HEK293T (cell line): ENCODE data around the gene MNAT1.

ENCODE experiments used
- CTCF ChIA-PET: fragments of 350-600 bp; formaldehyde crosslinking; extraction: SDS; loops from one replicate; lab custom pipeline; 2021; ENCODE audit warnings: antibody characterized with exemption, inconsistent platforms; lab: Yijun Ruan, JAX
- POLR2A ChIA-PET: fragments of 350-600 bp; formaldehyde crosslinking; extraction: SDS; loops from one replicate; lab custom pipeline; 2020; ENCODE audit warnings: antibody characterized with exemption, inconsistent platforms; lab: Yijun Ruan, JAX
- DNase-seq: peaks from one replicate; pipeline ENCODE4 v3.0.0; 2012; ENCODE audit warnings: mixed read lengths; ENCODE audit errors: extremely low spot score
- ARNT ChIP-seq: fragments of 450-650 bp; IDR thresholded peaks from 2 replicates; pipeline ENCODE4 v1.6.1; 2017; ENCODE audit warnings: mild to moderate bottlenecking
- BHLHE40 ChIP-seq: fragments of 450-650 bp; IDR thresholded peaks from 2 replicates; pipeline ENCODE4 v1.6.1; 2016; ENCODE audit warnings: mild to moderate bottlenecking, moderate library complexity, borderline replicate concordance
- CTBP1 ChIP-seq: fragments of 450-650 bp; IDR thresholded peaks from 2 replicates; pipeline ENCODE4 v1.6.1; 2016; ENCODE audit warnings: borderline replicate concordance
- ELF4 ChIP-seq: fragments of 450-650 bp; IDR thresholded peaks from 2 replicates; pipeline ENCODE4 v1.6.1; 2017; ENCODE audit warnings: antibody characterized with exemption
- FOXA1 ChIP-seq: fragments of 450-650 bp; IDR thresholded peaks from 2 replicates; pipeline ENCODE4 v1.6.1; 2016; ENCODE audit warnings: mild to moderate bottlenecking
- FOXK2 ChIP-seq: fragments of 450-650 bp; IDR thresholded peaks from 2 replicates; pipeline ENCODE4 v1.6.1; 2016; ENCODE audit warnings: mild to moderate bottlenecking
- FOXM1 ChIP-seq: fragments of 450-650 bp; IDR thresholded peaks from 2 replicates; pipeline ENCODE4 v1.6.1; 2017; ENCODE audit warnings: mild to moderate bottlenecking, borderline replicate concordance
- HDGF ChIP-seq: fragments of 450-650 bp; IDR thresholded peaks from 2 replicates; pipeline ENCODE4 v1.6.1; 2017; ENCODE audit warnings: antibody characterized with exemption, borderline replicate concordance
- L3MBTL2 ChIP-seq: fragments of 450-650 bp; conservative IDR thresholded peaks from 2 replicates; pipeline ENCODE4 v1.6.1; 2016; ENCODE audit warnings: mild to moderate bottlenecking
- LEF1 ChIP-seq: fragments of 450-650 bp; IDR thresholded peaks from 2 replicates; pipeline ENCODE4 v1.6.1; 2017; ENCODE audit warnings: mild to moderate bottlenecking, borderline replicate concordance
- NFRKB ChIP-seq: fragments of 450-650 bp; IDR thresholded peaks from 2 replicates; pipeline ENCODE4 v1.6.1; 2016; ENCODE audit warnings: mild to moderate bottlenecking, moderate library complexity
- SP1 ChIP-seq: fragments of 450-650 bp; IDR thresholded peaks from 2 replicates; pipeline ENCODE4 v1.6.1; 2017
- SUZ12 ChIP-seq: fragments of 450-650 bp; IDR thresholded peaks from 2 replicates; pipeline ENCODE4 v1.6.1; 2016; ENCODE audit warnings: mild to moderate bottlenecking
- TARDBP ChIP-seq: fragments of 450-650 bp; IDR thresholded peaks from 2 replicates; pipeline ENCODE4 v1.6.1; 2016
- ZNF384 ChIP-seq: fragments of 450-650 bp; IDR thresholded peaks from 2 replicates; pipeline ENCODE4 v1.6.1; 2016
- TF ChIP-seq, protein P1 (sequence below): fragments of 450-650 bp; IDR thresholded peaks from 2 replicates; pipeline ENCODE4 v1.6.1; 2016

The MNAT1 gene

DNA sequence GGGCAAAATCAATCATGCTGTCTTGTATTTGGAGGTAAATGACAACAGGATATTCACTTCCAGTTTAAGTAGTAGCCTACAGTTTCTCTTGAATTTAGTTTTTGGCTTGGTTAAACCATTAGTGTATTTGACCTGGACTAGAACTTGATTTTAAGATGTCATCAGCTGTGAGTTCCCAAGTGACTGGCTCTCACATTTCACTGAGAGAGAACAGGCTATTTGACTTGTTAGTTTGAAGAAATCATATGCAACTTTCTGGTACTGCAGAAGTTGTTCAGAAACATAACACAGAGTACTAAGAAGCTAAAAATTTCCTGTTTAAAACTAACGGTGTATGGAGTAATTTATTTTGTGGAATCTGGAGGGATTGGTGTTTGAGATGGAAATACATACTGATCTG, 22.3 kb downstream of the MNAT1 start:
- ChIA-PET CTCF (no interaction called here), POLR2A (no interaction called here)
- DNase-seq: no peak
- TF ChIP-seq ZNF384: no peak
- no peak for TF ChIP-seq FOXM1
- TF ChIP-seq FOXA1: no peak
- TF ChIP-seq LEF1: no peak
- no peak for TF ChIP-seq ARNT
- no peak for TF ChIP-seq SP1
- no peak for TF ChIP-seq HDGF
- no peak for TF ChIP-seq FOXK2
- no peak for TF ChIP-seq TARDBP
- TF ChIP-seq SUZ12: no peak
- TF ChIP-seq, protein P1, sequence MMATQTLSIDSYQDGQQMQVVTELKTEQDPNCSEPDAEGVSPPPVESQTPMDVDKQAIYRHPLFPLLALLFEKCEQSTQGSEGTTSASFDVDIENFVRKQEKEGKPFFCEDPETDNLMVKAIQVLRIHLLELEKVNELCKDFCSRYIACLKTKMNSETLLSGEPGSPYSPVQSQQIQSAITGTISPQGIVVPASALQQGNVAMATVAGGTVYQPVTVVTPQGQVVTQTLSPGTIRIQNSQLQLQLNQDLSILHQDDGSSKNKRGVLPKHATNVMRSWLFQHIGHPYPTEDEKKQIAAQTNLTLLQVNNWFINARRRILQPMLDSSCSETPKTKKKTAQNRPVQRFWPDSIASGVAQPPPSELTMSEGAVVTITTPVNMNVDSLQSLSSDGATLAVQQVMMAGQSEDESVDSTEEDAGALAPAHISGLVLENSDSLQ: no peak
- no peak for TF ChIP-seq BHLHE40
- no peak for TF ChIP-seq L3MBTL2
- no peak for TF ChIP-seq NFRKB
- no peak for TF ChIP-seq ELF4
- no peak for TF ChIP-seq CTBP1

DNA sequence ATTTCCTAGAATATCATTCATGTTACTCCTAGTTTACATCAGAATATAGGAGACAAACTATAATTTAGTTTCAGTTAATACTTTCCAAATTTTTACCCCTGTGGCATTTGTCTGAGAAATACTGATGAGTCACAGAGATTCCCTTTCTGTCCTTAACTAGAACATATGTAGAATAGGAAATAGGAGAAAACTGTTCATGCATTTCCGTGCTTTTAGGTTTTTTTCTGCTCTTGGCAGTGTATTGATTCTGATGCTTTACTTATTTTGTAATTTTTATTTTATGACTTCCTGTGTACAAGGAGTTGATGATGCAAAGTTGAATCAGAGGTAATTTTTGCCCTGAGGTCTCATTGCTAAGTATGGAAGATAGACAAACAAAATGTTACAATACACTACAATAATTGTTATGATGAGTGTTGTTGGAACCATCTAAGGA, 23.0 kb downstream of the MNAT1 start:
- TF ChIP-seq ARNT: no peak
- TF ChIP-seq BHLHE40: no peak
- no peak for TF ChIP-seq SUZ12
- TF ChIP-seq FOXM1: no peak
- TF ChIP-seq NFRKB: no peak
- TF ChIP-seq ZNF384: no peak
- no peak for TF ChIP-seq FOXA1
- TF ChIP-seq LEF1: no peak
- TF ChIP-seq TARDBP: no peak
- no peak for TF ChIP-seq CTBP1
- TF ChIP-seq FOXK2: no peak
- TF ChIP-seq HDGF: no peak
- TF ChIP-seq SP1: no peak
- no peak for TF ChIP-seq L3MBTL2
- TF ChIP-seq, protein P1: no peak
- DNase-seq: no peak
- CTCF ChIA-PET: no interaction called here
- POLR2A ChIA-PET: no interaction called here

DNA sequence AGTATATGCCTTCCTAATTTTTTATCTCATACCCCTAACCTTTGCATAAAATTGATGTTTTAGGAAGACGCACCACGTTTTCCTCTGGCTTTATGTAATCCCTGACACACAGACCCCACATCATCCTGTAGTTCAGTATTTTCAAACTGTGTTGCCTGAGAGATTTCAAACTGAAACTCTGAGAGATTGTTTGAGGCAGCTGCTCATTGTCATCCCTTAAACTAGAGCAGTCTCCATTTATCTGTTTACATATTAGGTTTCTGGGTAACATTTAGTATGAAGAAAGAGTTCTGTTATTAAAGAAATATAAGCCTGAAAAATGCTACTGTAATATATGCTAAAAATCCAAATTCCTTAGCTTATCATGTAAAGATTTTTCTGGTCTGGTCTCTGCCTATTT, 24.3 kb downstream of the MNAT1 start:
- ChIA-PET CTCF (no interaction called here), POLR2A (no interaction called here)

DNA sequence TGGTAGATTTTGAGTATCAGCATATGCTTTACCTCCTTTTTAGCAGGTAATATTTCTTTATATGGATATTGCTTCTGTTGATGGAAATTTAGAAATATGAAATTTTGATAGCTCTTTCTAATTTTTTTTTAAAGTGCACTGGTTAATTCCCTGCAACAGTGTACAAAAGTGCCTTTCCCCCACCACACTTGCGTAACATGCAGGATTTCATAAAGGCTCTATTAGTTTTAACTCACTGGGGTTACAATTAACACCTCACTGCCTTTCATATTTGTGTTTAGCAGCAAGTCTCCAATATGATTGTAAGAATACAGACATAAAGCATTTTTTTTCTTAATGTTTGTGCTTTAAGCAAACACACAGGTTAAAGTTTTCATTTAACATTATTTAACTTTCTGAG, 25.6 kb downstream of the MNAT1 start:
- CTCF ChIA-PET: no interaction called here
- TF ChIP-seq SP1 (no peak), FOXA1 (no peak), FOXM1 (no peak), CTBP1 (no peak), FOXK2 (no peak), TARDBP (no peak), ELF4 (no peak), L3MBTL2 (no peak), LEF1 (no peak), BHLHE40 (no peak), HDGF (no peak), ZNF384 (no peak), SUZ12 (no peak), ARNT (no peak), NFRKB (no peak)
- TF ChIP-seq, protein P1: no peak
- DNase-seq: no peak
- POLR2A ChIA-PET: interaction anchor here (0.6 kb wide), 1 partner anchor 1002 kb away, joined by 3 read pairs; the partner anchor contains the start of gene SNAPC1

More for the DNA sequence above, 24.3 kb downstream of the MNAT1 start:
- DNase-seq: no peak
- TF ChIP-seq CTBP1: no peak
- no peak for TF ChIP-seq HDGF
- TF ChIP-seq LEF1: no peak
- no peak for TF ChIP-seq SP1
- TF ChIP-seq TARDBP: no peak
- TF ChIP-seq, protein P1: no peak
- no peak for TF ChIP-seq ZNF384
- no peak for TF ChIP-seq FOXM1
- TF ChIP-seq ELF4: no peak

DNA sequence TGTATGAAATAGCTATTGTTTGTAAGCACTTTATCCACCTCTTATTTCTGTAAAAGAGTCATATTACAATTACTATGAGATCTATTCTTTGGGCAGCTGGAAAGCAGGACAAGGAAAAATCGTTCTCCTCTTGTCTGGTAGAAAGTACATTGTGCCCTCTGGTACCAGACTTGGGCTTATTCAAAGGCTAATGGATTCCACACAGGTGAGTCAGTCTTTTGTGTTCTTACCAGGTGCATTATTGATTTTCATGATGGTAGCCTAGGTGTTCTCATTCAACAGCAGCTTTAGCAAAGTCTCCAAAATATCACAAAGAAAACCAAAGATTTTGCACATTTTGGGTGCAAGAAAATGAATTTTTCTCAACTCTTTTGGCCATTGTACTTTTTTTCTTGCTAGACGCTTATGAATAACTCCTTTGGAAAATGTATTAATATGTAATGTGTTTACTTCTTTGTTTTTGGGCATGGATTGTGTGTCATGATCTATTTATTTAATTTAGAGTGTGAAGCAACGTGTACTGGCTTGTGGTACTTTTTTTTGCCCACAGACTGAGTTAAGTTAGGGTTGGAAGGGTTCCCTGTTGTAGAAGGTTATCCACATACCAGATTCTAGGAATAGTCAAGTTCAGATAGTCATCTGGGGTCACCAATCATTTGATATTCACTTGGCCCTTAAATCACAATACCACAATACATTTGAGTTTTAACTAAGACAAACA, 26.2 kb downstream of the MNAT1 start:
- ChIA-PET POLR2A (interaction anchor here (0.6 kb wide), 1 partner anchor 1001 kb away, joined by 3 read pairs; the partner anchor contains the start of gene SNAPC1), CTCF (no interaction called here)
- TF ChIP-seq FOXA1 (no peak), SUZ12 (no peak), ARNT (no peak), BHLHE40 (no peak), CTBP1 (no peak), SP1 (no peak), LEF1 (no peak), FOXK2 (no peak), L3MBTL2 (no peak), HDGF (no peak), NFRKB (no peak), ELF4 (no peak), FOXM1 (no peak), ZNF384 (no peak), TARDBP (no peak)
- TF ChIP-seq, protein P1: no peak
- no peak for DNase-seq
